Lung microvascular endothelial cell (primary cell): ENCODE results near the gene CCNC. TPM values are rescaled to one million over a fixed set of nuclear protein-coding genes. Genes with fewer than 3 reads are reported as not detected.
A peak's percentile ranks its signal among the peaks of the same experiment; 100 is the strongest.

ENCODE experiments used
- DNase-seq, 2 donors: peaks; one replicate each; pipeline versions ENCODE4 v3.0.0 to v3.0.0-alpha.2; 2010; ENCODE audit warnings: low read depth in 2 of 2
- total RNA-seq: library from RNA; depleted of rRNA; stranded (reverse); fragments of >200 nt; gene quantifications from 2 replicates; pipeline ENCODE4 v1.2.1, GENCODE V29; 2014

CCNC gene
- total RNA-seq, 1 donor from 2014 or later, result 39.5 TPM

DNA sequence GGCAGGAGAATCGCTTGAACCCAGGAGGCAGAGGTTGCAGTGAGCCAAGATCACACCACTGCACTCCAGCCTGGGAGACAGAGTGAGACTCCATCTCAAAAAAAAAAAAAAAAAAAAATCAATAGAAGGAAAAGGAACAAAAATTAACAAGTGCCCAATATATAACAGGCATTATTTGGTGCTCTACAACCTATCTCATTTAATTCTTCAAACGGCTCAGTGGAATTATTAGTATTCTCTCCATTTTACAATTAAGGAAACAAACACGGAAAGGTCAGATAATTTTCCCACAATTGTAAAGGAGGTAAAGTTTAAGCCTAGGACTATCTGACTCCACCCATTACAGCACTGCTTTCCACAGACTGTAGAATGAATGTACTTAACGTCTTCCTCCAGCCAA, 19.8 kb downstream of the CCNC start:
- no peak for DNase-seq

DNA sequence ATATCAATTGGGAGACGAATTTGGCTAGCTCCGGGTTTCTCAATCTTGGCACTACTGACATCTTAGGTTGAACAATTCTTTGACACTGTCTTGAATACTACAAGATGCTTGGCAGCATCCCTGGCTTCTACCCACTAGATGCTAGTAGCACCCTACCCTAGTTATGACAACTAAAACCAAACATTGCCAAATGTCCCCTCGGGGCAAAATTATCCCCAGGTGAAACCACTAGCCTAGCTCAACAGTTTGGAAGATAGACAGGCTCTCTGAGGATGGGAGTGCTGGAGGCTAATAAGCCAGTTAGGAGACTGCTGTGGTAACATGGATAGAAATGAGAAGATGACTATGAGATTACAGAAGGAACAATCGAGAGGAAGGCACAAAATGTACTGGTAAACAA, 20.9 kb downstream of the CCNC start:
- DNase-seq, result no peak

DNA sequence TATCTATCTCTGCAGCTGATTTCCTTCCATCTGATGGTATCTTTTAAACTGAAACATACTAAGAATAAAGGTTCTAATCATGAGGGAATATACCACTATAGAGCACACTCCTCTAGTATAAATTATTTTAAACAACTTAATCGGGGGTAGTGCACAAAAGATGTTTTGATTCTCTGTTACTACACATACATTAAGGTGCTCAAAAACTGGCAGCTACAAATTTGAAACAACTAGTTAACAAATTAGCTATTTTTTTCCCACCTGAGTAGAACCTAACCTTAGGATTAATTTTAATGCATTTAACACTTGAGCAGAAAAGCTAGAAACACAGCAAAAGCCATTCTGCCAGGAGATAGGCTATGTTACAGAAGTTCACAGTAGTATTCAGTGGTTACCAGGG, 23.0 kb downstream of the CCNC start:
- no peak for DNase-seq

DNA sequence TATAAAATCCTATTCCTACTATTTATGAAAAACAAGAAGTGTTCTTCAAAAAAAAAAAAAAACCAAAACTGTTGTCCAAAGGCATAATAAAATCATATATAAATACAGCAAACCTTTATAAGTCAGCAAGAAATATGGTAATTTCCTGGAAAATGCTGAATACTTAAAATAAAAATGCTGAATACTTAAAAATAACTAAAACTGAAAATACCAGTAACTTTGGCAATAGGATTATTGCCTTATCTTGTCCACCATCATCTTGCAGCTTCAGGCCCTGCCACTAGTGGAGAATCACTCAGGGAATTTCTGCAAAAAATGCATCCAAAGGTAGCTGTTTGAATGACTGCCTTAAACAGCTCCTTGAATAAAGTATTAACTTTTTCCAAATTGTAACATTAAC, 24.5 kb downstream of the CCNC start:
- DNase-seq, result no peak

DNA sequence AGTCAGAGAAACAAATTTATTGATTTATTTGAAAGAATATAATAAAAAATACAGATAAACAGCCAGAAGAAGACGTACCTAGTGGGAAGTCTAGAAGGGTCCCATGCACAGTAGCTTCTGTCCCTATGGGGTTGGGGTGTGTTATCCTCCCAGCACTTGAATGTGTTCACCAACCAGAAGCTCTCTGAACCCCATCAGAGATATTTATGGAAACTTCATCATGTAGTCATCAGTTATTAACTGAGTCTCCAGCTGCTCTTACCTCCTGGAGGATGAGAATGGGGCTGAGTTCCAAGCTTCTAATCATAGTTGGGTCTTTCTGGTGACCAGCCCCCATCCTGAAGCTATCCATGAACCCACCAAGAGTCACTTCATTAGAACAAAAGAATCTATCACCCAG, 37.8 kb downstream of the CCNC start:
- DNase-seq, result peak in 1 of 2 donors; percentile 1

DNA sequence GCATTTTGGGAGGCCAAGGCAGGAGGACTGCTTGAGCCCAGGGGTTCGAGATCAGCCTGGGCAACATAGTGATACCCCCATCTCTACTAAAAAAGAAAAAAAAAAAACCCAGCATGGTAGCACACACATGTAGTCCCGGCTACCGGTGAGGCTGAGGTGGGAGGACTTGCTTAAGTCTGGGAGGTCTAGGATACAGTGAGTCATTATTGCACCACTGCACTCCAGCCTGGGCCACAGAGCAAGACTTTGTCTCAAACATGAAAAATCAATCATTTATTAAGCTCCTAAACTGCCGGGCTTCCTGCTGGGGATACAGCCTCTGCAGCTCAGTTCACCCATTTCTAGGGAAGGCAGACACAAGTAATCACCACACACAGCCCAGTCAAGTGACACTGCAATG, 45.9 kb downstream of the CCNC start:
- DNase-seq, result peak in 1 of 2 donors; percentile 25

DNA sequence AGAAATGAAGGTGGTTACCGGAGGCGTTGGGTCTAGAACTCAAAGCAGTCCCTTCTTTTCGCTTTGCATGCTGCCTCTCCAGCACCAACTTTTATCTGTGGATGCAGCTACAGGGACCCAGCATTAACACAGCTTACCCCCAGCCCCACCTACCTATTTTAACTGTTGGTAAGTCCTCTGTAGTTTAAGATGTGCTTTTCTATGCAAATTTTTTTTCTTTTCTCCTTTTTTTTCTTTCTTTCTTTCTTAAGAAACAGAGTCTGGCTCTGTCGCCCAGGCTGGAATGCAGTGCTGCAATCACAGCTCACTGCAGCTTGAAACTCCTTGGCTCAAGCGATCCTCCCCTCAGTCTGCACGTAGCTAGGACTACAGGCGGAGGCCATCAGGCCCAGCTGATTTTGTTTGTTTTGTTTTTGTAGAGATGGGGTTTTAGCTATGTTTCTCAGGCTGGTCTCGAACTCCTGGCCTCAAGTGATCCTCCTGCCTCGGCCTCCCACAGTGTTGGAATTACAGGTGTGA, 46.8 kb downstream of the CCNC start:
- DNase-seq, result peak in 1 of 2 donors; percentile 36

DNA sequence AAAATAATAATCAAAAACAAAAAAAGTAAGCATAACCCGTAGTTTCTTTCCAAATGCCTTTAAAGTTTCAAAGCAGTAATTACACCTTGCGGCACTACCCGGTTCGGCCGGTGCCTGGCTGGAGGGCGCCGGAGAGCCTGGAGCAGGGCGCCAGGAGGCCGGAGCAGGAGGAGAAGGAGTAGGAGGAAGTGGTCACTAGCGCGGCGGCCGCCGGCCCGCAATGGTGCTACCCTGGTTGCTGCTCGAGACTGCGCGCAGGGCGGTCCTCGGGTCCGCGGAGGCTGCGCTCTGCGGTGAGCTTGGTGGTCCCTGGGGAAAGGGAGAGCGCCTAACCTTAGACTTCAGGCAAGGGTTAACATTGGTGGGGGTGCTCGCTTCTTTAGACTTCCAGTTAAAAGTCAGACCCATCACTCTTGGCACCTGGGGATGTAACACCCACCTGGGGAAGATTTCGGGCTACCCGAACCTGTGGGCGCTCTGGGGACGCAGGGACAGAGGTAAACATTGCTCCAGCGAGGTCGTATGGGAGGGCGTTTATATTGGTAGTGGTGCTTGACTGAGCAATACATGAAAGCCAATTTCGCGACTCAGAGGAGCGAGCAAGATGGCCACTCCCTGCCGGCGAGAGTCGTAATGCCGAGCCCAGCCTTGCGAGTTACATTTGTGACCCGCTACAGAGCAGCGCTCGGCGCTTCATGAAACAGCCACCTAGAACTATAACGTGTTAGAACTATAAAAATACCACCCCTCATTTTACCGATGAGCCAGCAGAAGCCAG, 47.4 kb downstream of the CCNC start:
- peak; percentile 85 to 89 for DNase-seq

DNA sequence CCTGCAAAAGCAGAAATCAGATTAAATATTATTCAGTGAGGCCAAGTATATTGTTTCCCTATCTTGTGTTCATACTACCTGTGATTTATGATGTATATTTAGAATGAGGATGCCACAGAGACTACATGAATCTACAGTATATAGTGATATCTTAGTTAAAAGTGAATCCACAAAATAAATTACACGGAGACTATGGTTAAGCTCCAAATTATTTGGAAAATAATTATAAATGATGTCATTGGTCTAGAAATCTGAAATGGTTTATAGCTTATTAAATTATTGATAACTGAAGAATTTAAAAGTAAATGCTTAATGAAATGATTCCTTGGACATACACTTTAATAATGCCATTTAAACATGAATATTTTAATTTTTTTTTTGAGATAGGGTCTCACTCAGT, 49.0 kb downstream of the CCNC start:
- no peak for DNase-seq

DNA sequence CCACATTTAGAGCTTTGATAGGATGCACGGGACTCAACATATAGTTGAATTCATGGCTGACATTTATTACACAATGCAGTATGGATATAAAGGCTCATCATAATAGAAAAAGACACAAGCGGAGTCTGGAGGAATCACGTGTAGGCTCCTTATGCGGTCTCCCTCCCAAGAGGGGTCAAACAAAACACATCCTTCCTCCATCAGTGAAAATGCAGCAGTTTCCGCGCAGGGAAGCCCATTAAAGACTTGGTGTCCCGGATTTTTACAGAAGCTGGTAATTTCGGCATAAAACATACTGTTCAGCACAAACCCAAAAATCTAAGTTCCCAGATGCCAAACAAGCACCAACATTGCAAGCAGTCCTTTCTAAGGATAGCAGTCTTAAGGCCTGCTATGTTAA, 54.4 kb downstream of the CCNC start:
- peak in 1 of 2 donors; percentile 55 for DNase-seq

DNA sequence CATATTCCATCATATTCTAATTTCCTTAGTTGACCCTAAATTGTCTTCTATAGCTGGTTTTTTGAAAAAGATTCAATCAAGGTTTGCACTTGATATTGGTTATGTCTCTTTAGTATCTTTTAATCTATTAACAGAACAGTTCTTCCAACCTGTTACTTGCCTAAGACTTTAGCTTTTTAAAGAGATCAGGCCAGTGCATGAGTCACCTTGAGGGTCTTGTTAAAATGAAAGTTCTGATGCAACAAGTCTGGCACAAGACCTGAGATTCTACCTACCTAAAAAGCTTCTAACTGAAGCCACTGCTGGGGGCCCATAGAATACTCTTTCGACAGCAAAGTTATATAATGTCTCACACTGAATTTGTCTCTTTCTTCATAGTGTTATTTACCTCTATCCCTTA, 56.4 kb downstream of the CCNC start:
- DNase-seq, result no peak

DNA sequence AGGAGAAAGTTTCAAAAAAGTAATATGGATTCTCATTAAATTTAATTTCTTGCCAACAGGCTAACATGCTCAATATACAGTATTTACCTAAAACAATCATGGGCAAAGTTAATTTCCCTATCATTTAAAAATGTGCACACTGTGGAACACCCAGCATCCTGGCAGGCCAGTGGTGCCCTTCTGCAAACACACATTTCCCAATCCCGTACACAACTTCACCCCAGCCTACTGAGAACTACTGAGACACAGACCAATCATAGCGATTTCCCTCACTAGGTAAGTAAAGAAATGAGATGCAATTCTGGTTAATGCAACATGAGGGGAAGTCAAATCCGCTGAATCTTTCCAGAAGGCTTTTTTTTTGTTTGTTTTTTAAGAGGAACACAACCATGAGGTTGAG, 60.8 kb downstream of the CCNC start:
- DNase-seq, result no peak

DNA sequence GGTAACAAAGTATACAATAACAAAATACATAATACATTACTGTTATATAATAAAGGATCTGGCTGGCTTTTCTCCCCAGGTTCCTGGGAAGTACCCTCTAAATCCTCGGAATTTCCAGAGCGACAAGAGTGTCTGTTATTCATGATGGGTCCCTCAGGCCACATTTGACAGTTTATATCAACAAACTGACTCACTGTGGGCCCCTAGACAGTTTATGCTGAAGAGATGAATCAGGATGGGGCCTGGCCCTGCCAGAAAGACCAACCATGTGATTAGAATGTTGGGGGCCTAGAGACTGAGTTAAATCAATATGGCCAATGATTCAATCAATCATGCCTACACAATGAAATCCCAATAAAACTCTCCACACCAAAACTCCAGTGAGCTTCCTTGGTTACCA, 66.7 kb downstream of the CCNC start:
- peak in 1 of 2 donors; percentile 1 for DNase-seq

DNA sequence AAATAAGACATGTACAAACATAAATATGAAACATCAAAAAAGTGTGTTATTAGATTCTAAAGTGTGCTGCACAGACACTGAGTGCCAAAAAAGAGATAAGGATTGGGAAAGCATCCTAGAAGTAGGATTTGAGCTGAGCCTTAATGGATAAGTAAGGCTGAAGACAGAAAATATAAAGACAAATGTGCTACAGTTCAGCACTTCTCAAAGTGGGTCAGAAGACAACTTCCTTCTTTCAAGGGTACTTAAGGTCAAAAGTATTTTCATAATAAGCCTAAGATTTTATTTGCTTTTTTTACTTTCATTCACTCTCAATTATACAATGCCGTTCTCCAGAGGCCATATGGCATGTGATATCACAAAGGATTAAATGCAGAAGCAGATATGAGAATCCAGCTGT, 70.0 kb downstream of the CCNC start:
- no peak for DNase-seq

DNA sequence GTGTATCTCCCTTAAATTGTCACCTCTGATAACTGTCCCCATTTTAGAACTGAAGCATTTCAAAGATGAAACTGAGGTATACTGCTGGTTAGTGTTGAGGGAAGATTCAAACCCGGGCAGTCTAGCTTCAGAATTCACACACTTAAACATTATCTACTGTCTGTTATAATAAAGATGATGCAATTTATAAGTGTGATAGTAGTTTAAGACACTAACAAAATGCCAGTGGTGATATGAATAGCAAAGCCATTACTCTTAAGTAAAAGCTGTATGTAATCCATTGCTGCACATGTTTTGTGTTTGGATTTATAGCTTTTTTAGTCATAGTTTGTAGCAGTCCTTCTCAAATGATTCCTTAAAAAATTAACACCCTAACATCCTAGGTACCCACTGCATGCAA, 73.0 kb downstream of the CCNC start:
- no peak for DNase-seq

Other genes starting within 250 kb of the CCNC start
- gene FAXC, start 219.0 kb downstream of the CCNC start, total RNA-seq, result 0.20 and 1.3 TPM in 2 replicates
- gene COQ3, start 174.5 kb downstream of the CCNC start, total RNA-seq, result 2.4 and 4.4 TPM in 2 replicates
- 22.7 and 35.3 TPM in 2 replicates for gene PNISR, start 143.4 kb downstream of the CCNC start, total RNA-seq
- 8.3 and 10.7 TPM in 2 replicates for gene USP45, start 53.2 kb downstream of the CCNC start, total RNA-seq
- gene PRDM13, start 38.2 kb upstream of the CCNC start, total RNA-seq, result not detected in 2 replicates